Muscle of arm (tissue), 12 donors: ENCODE data around the gene ZCCHC13. TPM values are rescaled to one million over a fixed set of nuclear protein-coding genes. Genes with fewer than 3 reads are reported as not detected.
"Not testable (repeated sequence)": the region's sequence is repeated elsewhere in the genome, so short reads cannot be mapped to it uniquely, and the experiment has no call there.

Experiments used
- DNase-seq: peaks from one replicate; pipeline ENCODE4 v3.0.0-alpha.2; 2013
- polyA plus RNA-seq, 12 donors: library from polyadenylated mRNA; unstranded; fragments of 120-200 nt; gene quantifications; one replicate each; pipeline ENCODE4 v1.2.1, GENCODE V29; 2013; ENCODE audit not compliant: insufficient read length in 12 of 12

ZCCHC13 gene
- polyA plus RNA-seq, 12 donors, result not detected

- DNase-seq, result no peak
Measured at GRCh38 chrX:74321191-74321590, 17.2 kb downstream of the ZCCHC13 start.

GRCh38 chrX:74324131-74324530 lies 20.2 kb downstream of the ZCCHC13 start:
- no peak for DNase-seq

- no peak for DNase-seq
Measured at GRCh38 chrX:74325130-74326059, 21.4 kb downstream of the ZCCHC13 start.

GRCh38 chrX:74338852-74339251 lies 34.9 kb downstream of the ZCCHC13 start:
- DNase-seq, result no peak

GRCh38 chrX:74340051-74340450 lies 36.1 kb downstream of the ZCCHC13 start:
- DNase-seq, result no peak

- not testable (repeated sequence) for DNase-seq
Measured at GRCh38 chrX:74342211-74342610, 38.2 kb downstream of the ZCCHC13 start.

- peak; percentile 42 for DNase-seq
Measured at GRCh38 chrX:74343343-74344279, 39.6 kb downstream of the ZCCHC13 start.

GRCh38 chrX:74344280-74344622 lies 40.3 kb downstream of the ZCCHC13 start:
- DNase-seq, result no peak

- no peak for DNase-seq
Measured at GRCh38 chrX:74346088-74346487, 42.1 kb downstream of the ZCCHC13 start.

GRCh38 chrX:74349387-74349786 lies 45.4 kb downstream of the ZCCHC13 start:
- DNase-seq, result no peak

- DNase-seq, result no peak
Measured at GRCh38 chrX:74351760-74352159, 47.8 kb downstream of the ZCCHC13 start.

GRCh38 chrX:74353984-74354383 lies 50.0 kb downstream of the ZCCHC13 start:
- DNase-seq, result no peak

Other genes starting within 250 kb of the ZCCHC13 start
- gene SLC16A2, start 117.3 kb downstream of the ZCCHC13 start, polyA plus RNA-seq, result 10 to 100 TPM in 11 of 12 donors, not detected in 1; 36.7 to 62.9 (median 49.9) TPM